GM19193 (cell line): ENCODE data around the gene CLDN5.

Experiments
- POLR2A ChIP-seq: IDR thresholded peaks from 4 replicates; pipeline ENCODE4 v1.6.1; 2011; ENCODE audit not compliant: insufficient read depth, insufficient read length; ENCODE audit errors: extremely low read depth

Gene CLDN5

DNA sequence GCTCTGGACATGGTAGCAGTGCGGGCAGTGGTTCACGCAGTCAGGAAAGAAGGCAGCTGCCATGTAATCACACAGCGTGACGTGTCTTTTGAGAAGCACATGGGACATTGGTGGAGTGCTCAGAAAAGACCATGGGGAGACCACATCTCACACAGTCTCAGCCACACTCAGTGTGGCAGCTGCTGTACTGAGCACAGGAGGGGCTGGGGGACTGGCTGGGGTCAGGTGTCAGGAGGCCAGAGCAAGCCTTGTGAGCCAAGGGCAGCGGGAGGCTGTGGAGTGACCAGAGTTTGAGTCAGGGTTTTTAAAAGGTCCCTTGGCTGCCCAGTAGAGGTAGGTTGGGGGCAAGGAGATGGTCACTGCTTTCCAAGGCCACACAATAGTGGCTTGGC, 18.5 kb downstream of the CLDN5 start:
- TF ChIP-seq POLR2A, result no peak

- TF ChIP-seq POLR2A, result peak; percentile 22
These were observed 19.1 kb downstream of the CLDN5 start for GRCh38 chr22:19504900-19505734.

DNA sequence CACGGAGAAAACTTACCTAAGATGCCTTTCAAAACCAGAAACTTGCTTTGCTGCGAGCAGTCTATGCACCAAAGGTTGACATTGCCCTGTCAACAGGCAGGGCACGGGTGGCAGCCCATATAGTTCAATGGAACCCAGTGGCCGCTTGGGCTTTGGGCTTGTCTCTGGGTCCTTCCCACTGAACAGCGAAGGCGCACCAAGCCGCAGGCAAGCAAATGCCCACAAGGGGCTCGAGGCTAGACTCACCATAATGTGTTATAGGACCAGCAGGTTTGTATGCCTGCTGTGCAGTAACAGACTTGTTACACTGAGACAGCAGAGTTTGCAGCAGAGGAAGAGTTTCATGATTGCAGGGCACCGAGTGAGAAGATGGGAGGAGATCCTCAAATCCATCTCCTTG, 20.3 kb downstream of the CLDN5 start:
- no peak for TF ChIP-seq POLR2A

GRCh38 chr22:19503367-19503766, 20.8 kb downstream of the CLDN5 start:
- no peak for TF ChIP-seq POLR2A

DNA sequence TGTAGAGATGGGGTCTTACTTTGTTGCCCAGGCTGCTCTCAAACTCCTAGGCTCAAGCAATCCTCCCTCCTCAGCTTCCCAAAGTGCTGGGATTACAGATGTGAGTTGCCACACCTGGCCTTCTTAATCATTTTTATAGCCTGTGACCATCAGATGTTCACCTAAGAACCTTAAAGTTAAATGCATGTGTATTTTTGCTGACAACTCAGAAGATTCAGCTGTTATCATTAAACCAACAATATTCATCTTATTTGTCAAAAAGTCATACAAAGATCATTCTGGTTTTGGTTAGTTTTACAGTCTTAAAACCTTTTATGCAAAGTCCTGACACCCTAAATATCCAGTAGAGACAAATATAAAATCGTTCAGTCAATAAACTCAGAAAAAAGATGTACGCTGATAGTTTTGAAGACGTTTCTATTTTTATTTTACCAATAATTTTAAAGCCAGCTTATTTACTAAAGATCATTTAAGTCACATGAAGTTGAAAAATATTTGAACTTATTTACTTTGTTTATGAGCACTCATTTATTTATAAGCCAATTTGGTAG, 22.2 kb downstream of the CLDN5 start:
- no peak for TF ChIP-seq POLR2A

GRCh38 chr22:19499880-19500242, 24.3 kb downstream of the CLDN5 start:
- no peak for TF ChIP-seq POLR2A

DNA sequence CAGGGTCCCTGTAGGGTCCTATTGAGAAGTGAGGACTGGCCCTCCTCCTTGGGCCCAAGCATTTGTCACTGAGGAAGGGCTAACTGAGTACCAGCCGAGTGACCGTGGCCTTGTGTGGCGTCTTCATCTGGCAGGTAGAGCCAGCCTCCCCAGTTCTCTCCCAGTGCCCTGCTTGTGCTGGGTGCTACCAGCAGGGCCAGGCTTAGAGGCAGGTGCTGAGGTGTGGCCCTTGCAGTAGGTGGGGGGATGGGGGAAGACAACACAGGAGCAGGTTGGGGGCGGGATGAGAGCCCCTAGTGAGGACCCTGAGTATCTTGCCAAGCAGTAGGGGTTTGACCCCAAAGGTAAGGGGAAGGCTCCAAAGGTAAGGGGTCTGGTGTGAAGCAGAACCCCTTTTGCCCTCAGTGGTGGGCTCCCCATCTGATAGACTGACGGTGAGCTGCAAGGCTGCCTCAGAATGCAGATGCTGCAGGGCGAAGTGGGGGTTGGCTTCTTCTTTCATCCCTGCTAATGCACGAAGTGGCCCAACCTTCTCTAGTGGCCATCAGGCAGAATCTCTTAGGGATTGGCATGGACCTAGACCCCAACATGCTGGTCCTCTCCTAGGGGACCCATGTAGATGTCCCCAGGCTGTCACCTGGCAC, 24.9 kb downstream of the CLDN5 start:
- no peak for TF ChIP-seq POLR2A

- no peak for TF ChIP-seq POLR2A
These were observed 25.4 kb downstream of the CLDN5 start for GRCh38 chr22:19498866-19499190.

GRCh38 chr22:19498154-19498865, 25.9 kb downstream of the CLDN5 start:
- TF ChIP-seq POLR2A, result no peak

GRCh38 chr22:19497245-19497644, 27.0 kb downstream of the CLDN5 start:
- no peak for TF ChIP-seq POLR2A

- no peak for TF ChIP-seq POLR2A
These were observed 27.9 kb downstream of the CLDN5 start for GRCh38 chr22:19496324-19496630.

- no peak for TF ChIP-seq POLR2A
These were observed 28.5 kb downstream of the CLDN5 start for GRCh38 chr22:19495562-19496323.

- no peak for TF ChIP-seq POLR2A
These were observed 29.5 kb downstream of the CLDN5 start for GRCh38 chr22:19494676-19495173.

GRCh38 chr22:19494001-19494560, 30.1 kb downstream of the CLDN5 start:
- no peak for TF ChIP-seq POLR2A
